PC-9 (cell line): ENCODE results near the gene NUDT7.

ENCODE experiments used
- CTCF ChIP-seq: fragments of 200-600 bp; sonication (generic); conservative IDR thresholded peaks from 2 replicates; pipeline ENCODE4 v1.6.1; 2017; ENCODE audit warnings: mixed run types, antibody characterized with exemption, mild to moderate bottlenecking, moderate library complexity
- EZH2 ChIP-seq: fragments of 200-600 bp; sonication (generic); IDR thresholded peaks from 2 replicates; pipeline ENCODE4 v1.8.0; 2017; ENCODE audit warnings: antibody characterized with exemption, low read depth

DNA sequence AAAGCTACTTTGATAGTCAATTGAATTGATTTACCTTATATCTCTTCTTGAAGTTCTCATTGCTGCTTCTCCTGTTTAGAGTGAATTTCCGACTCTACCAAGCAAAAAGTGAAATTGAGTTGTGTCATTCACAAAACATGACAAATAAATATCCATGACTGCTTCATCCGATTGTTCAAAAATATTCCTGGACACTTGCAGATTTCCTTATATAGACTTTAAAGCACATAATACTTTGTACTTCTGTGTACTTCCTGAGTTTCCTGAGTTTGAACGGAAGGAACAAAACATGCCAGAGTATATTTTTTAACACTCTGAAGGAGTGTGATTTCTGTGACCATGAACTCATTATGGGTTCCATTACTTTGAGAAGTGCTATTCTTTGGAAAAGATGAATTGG lies 45.5 kb downstream of the NUDT7 start:
- no peak for TF ChIP-seq CTCF
- TF ChIP-seq EZH2: no peak
